ENCODE data around the gene CASP5.

DNA sequence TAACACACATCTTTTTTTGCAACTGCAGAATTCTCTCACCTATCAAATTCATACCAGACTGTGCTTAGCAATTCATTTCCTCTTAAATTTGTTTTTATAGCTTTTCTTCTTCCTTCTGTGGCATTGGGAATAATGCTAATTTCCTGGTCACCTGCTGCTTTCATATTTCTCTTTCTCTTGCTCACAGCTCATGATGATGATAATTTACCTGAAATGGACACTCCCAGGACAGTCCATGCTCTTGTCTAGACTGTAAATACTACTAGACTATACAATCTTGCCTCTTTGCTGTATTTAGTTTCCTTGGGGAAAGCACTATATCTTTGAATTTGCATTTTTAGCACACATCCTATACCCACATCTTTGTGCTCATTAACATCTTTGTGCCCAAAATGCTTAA is 15.5 kb downstream of the CASP5 start:
- TF ChIP-seq, protein P1, sequence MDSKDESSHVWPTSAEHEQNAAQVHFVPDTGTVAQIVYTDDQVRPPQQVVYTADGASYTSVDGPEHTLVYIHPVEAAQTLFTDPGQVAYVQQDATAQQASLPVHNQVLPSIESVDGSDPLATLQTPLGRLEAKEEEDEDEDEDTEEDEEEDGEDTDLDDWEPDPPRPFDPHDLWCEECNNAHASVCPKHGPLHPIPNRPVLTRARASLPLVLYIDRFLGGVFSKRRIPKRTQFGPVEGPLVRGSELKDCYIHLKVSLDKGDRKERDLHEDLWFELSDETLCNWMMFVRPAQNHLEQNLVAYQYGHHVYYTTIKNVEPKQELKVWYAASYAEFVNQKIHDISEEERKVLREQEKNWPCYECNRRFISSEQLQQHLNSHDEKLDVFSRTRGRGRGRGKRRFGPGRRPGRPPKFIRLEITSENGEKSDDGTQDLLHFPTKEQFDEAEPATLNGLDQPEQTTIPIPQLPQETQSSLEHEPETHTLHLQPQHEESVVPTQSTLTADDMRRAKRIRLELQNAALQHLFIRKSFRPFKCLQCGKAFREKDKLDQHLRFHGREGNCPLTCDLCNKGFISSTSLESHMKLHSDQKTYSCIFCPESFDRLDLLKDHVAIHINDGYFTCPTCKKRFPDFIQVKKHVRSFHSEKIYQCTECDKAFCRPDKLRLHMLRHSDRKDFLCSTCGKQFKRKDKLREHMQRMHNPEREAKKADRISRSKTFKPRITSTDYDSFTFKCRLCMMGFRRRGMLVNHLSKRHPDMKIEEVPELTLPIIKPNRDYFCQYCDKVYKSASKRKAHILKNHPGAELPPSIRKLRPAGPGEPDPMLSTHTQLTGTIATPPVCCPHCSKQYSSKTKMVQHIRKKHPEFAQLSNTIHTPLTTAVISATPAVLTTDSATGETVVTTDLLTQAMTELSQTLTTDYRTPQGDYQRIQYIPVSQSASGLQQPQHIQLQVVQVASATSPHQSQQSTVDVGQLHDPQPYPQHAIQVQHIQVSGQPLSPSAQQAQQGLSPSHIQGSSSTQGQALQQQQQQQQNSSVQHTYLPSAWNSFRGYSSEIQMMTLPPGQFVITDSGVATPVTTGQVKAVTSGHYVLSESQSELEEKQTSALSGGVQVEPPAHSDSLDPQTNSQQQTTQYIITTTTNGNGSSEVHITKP (tag by site-specific recombination; IDR thresholded peaks at IDR 0.05): no peak
- TF ChIP-seq YY1 (tag by site-specific recombination; IDR thresholded peaks at IDR 0.05) (no peak), ZNF155 (tag by site-specific recombination; IDR thresholded peaks at IDR 0.05) (no peak), ZNF600 (tag by site-specific recombination; IDR thresholded peaks at IDR 0.05) (no peak), ZNF221 (tag by site-specific recombination; IDR thresholded peaks at IDR 0.05; ENCODE audit: borderline replicate concordance) (no peak), ZNF660 (tag by site-specific recombination; IDR thresholded peaks at IDR 0.05) (no peak), ZNF366 (tag by site-specific recombination; conservative IDR thresholded peaks at IDR 0.05) (no peak), TCF7L2 (IDR thresholded peaks at IDR 0.05; ENCODE audit: borderline replicate concordance, low read depth, low read length) (no peak)
- TF ChIP-seq, protein P2, sequence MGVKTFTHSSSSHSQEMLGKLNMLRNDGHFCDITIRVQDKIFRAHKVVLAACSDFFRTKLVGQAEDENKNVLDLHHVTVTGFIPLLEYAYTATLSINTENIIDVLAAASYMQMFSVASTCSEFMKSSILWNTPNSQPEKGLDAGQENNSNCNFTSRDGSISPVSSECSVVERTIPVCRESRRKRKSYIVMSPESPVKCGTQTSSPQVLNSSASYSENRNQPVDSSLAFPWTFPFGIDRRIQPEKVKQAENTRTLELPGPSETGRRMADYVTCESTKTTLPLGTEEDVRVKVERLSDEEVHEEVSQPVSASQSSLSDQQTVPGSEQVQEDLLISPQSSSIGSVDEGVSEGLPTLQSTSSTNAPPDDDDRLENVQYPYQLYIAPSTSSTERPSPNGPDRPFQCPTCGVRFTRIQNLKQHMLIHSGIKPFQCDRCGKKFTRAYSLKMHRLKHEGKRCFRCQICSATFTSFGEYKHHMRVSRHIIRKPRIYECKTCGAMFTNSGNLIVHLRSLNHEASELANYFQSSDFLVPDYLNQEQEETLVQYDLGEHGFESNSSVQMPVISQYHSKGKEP (tag by site-specific recombination; IDR thresholded peaks at IDR 0.05): no peak
- TF ChIP-seq, protein P3, sequence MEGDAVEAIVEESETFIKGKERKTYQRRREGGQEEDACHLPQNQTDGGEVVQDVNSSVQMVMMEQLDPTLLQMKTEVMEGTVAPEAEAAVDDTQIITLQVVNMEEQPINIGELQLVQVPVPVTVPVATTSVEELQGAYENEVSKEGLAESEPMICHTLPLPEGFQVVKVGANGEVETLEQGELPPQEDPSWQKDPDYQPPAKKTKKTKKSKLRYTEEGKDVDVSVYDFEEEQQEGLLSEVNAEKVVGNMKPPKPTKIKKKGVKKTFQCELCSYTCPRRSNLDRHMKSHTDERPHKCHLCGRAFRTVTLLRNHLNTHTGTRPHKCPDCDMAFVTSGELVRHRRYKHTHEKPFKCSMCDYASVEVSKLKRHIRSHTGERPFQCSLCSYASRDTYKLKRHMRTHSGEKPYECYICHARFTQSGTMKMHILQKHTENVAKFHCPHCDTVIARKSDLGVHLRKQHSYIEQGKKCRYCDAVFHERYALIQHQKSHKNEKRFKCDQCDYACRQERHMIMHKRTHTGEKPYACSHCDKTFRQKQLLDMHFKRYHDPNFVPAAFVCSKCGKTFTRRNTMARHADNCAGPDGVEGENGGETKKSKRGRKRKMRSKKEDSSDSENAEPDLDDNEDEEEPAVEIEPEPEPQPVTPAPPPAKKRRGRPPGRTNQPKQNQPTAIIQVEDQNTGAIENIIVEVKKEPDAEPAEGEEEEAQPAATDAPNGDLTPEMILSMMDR (tag by site-specific recombination; IDR thresholded peaks at IDR 0.05): no peak
- TF ChIP-seq, protein P4, sequence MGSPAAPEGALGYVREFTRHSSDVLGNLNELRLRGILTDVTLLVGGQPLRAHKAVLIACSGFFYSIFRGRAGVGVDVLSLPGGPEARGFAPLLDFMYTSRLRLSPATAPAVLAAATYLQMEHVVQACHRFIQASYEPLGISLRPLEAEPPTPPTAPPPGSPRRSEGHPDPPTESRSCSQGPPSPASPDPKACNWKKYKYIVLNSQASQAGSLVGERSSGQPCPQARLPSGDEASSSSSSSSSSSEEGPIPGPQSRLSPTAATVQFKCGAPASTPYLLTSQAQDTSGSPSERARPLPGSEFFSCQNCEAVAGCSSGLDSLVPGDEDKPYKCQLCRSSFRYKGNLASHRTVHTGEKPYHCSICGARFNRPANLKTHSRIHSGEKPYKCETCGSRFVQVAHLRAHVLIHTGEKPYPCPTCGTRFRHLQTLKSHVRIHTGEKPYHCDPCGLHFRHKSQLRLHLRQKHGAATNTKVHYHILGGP (tag by site-specific recombination; IDR thresholded peaks at IDR 0.05): no peak
- TF ChIP-seq, protein P5, sequence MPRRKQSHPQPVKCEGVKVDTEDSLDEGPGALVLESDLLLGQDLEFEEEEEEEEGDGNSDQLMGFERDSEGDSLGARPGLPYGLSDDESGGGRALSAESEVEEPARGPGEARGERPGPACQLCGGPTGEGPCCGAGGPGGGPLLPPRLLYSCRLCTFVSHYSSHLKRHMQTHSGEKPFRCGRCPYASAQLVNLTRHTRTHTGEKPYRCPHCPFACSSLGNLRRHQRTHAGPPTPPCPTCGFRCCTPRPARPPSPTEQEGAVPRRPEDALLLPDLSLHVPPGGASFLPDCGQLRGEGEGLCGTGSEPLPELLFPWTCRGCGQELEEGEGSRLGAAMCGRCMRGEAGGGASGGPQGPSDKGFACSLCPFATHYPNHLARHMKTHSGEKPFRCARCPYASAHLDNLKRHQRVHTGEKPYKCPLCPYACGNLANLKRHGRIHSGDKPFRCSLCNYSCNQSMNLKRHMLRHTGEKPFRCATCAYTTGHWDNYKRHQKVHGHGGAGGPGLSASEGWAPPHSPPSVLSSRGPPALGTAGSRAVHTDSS (tag by site-specific recombination; IDR thresholded peaks at IDR 0.05): no peak
- TF ChIP-seq, protein P6, sequence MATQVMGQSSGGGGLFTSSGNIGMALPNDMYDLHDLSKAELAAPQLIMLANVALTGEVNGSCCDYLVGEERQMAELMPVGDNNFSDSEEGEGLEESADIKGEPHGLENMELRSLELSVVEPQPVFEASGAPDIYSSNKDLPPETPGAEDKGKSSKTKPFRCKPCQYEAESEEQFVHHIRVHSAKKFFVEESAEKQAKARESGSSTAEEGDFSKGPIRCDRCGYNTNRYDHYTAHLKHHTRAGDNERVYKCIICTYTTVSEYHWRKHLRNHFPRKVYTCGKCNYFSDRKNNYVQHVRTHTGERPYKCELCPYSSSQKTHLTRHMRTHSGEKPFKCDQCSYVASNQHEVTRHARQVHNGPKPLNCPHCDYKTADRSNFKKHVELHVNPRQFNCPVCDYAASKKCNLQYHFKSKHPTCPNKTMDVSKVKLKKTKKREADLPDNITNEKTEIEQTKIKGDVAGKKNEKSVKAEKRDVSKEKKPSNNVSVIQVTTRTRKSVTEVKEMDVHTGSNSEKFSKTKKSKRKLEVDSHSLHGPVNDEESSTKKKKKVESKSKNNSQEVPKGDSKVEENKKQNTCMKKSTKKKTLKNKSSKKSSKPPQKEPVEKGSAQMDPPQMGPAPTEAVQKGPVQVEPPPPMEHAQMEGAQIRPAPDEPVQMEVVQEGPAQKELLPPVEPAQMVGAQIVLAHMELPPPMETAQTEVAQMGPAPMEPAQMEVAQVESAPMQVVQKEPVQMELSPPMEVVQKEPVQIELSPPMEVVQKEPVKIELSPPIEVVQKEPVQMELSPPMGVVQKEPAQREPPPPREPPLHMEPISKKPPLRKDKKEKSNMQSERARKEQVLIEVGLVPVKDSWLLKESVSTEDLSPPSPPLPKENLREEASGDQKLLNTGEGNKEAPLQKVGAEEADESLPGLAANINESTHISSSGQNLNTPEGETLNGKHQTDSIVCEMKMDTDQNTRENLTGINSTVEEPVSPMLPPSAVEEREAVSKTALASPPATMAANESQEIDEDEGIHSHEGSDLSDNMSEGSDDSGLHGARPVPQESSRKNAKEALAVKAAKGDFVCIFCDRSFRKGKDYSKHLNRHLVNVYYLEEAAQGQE (tag by site-specific recombination; IDR thresholded peaks at IDR 0.05): no peak
